Tibial nerve (tissue), 4 donors: ENCODE measurements around the gene LHPP.

Source experiments
- CTCF ChIP-seq, 5 experiments: fragments of 200-600 bp in 3 of 5; fragments of 450-650 bp in 2 of 5; sonication (generic) in 3 of 5; IDR thresholded peaks; one replicate each; pipeline ENCODE4 v1.5.1; 2016 to 2019; ENCODE audit warnings: antibody characterized with exemption in 5 of 5, mild to moderate bottlenecking in 3 of 5, moderate library complexity in 2 of 5
- EP300 ChIP-seq, 2 donors: sonication (generic); formaldehyde crosslinking; IDR thresholded peaks; one replicate each; pipeline ENCODE4 v1.6.1; 2017; ENCODE audit warnings: antibody characterized with exemption in 2 of 2, mild to moderate bottlenecking in 1 of 2
- POLR2A ChIP-seq, 2 donors: fragments of 450-650 bp; IDR thresholded peaks; one replicate each; pipeline ENCODE4 v1.6.1; 2017; ENCODE audit warnings: antibody characterized with exemption in 2 of 2, mild to moderate bottlenecking in 2 of 2, moderate library complexity in 2 of 2

- TF ChIP-seq EP300 (IDR thresholded peaks at IDR 0.05) (no peak), POLR2A (IDR thresholded peaks at IDR 0.05) (no peak), CTCF (IDR thresholded peaks at IDR 0.05) (no peak)
These were observed 97.9 kb downstream of the LHPP start for GRCh38 chr10:124559372-124560132.
